GM12878 (cell line): ENCODE measurements around the gene DTX4. TPM values are rescaled to one million over a fixed set of nuclear protein-coding genes. Genes with fewer than 3 reads are reported as not detected.
A peak's percentile ranks its signal among the peaks of the same experiment; 100 is the strongest.

ENCODE experiments used
- ATAC-seq: fragments of 200-7000 bp; cut with Tn5 transposase; 3 replicates; pipeline ENCODE4 v1.9.1; 2020; ENCODE audit warnings: mild to moderate bottlenecking, moderate library complexity
- BruUV-seq: library from RNA; stranded (reverse); fragments of 400-500 nt; replicated peaks from 2 replicates; lab custom pipeline; 2021; lab: Mats Ljungman, UMichigan
- CTCF ChIA-PET: fragments of 300-600 bp; sonication (Branson Sonifier 250); formaldehyde crosslinking; extraction: SDS; loops from one replicate; lab custom pipeline; 2021; ENCODE audit warnings: inconsistent platforms; lab: Yijun Ruan, JAX
- POLR2A ChIA-PET: fragments of 350-600 bp; formaldehyde crosslinking; extraction: SDS; loops from one replicate; lab custom pipeline; 2021; ENCODE audit warnings: inconsistent platforms; lab: Charles Lee
- RAD21 ChIA-PET: fragments of 300-600 bp; sonication (Branson Sonifier 250); formaldehyde crosslinking; loops from one replicate; lab custom pipeline; 2023; ENCODE audit warnings: antibody characterized with exemption; ENCODE audit not compliant: unreplicated experiment; lab: Charles Lee
- SMC1A ChIA-PET: fragments of 300-600 bp; sonication (Branson Sonifier 250); formaldehyde crosslinking; loops from one replicate; lab custom pipeline; 2023; ENCODE audit not compliant: unreplicated experiment, uncharacterized antibody; lab: Charles Lee
- DNase-seq: peaks from one replicate; pipeline ENCODE4 v3.0.0-alpha.2; 2011; ENCODE audit warnings: low read depth, low spot score
- FAIRE-seq: peaks from 3 replicates; lab custom pipeline; 2011; peaks lifted over from hg19 to GRCh38; lab: Jason Lieb, UNC
- H2AFZ ChIP-seq: 2 replicates; pipeline ENCODE4 v1.6.0; 2011; ENCODE audit warnings: low read depth, low read length, control low read depth; ENCODE audit not compliant: control insufficient read depth
- H3K27ac ChIP-seq: 2 replicates; pipeline ENCODE4 v1.5.1; 2011; ENCODE audit warnings: control low read depth; ENCODE audit not compliant: control insufficient read depth, insufficient read depth
- H3K27me3 ChIP-seq, 2 experiments: replicated peaks in 1 of 2; 2 replicates each; pipeline versions ENCODE4 v1.6.0 to v1.6.1; 2011; ENCODE audit warnings: low read length in 1 of 2; ENCODE audit not compliant: control insufficient read depth in 2 of 2, insufficient read depth in 2 of 2
- H3K36me3 ChIP-seq, 2 experiments: 2 replicates each; pipeline ENCODE4 v1.5.1; 2011; ENCODE audit warnings: low read length in 1 of 2; ENCODE audit not compliant: control insufficient read depth in 2 of 2, insufficient read depth in 2 of 2
- H3K4me1 ChIP-seq: 2 replicates; pipeline ENCODE4 v1.6.1; 2011; ENCODE audit warnings: mild to moderate bottlenecking, low read length, moderate library complexity, mixed read lengths; ENCODE audit not compliant: control insufficient read depth, insufficient read depth
- H3K4me2 ChIP-seq: 2 replicates; pipeline ENCODE4 v1.6.0; 2011; ENCODE audit warnings: control low read depth; ENCODE audit not compliant: control insufficient read depth, insufficient read depth
- H3K4me3 ChIP-seq: fragments of 200-600 bp; sonication (generic); 2 replicates; pipeline ENCODE4 v1.5.1; 2016
- H3K79me2 ChIP-seq: 2 replicates; pipeline ENCODE4 v1.6.0; 2011; ENCODE audit warnings: low read length; ENCODE audit not compliant: control insufficient read depth, insufficient read depth
- H3K9ac ChIP-seq: 2 replicates; pipeline ENCODE4 v1.8.0; 2011; ENCODE audit warnings: low read length, control low read depth, mixed read lengths; ENCODE audit not compliant: control insufficient read depth, insufficient read depth
- H3K9me3 ChIP-seq: replicated peaks from 3 replicates; pipeline ENCODE4 v1.5.1; 2011; ENCODE audit warnings: mild to moderate bottlenecking, low read length; ENCODE audit not compliant: control insufficient read depth, insufficient read depth
- H4K20me1 ChIP-seq: 2 replicates; pipeline ENCODE4 v1.6.0; 2011; ENCODE audit not compliant: control insufficient read depth, insufficient read depth
- BHLHE40 ChIP-seq, 2 experiments: fragments of 450-650 bp in 1 of 2; IDR thresholded peaks; 2 replicates each; pipeline ENCODE4 v1.6.1; 2011 to 2017; ENCODE audit warnings: low read depth in 2 of 2, borderline replicate concordance in 1 of 2, improper control_type of control experiment in 1 of 2, low read length in 1 of 2, mild to moderate bottlenecking in 1 of 2
- EP300 ChIP-seq, 2 experiments: fragments of 150-350 bp in 1 of 2; IDR thresholded peaks; 2 replicates each; pipeline ENCODE4 v1.6.1; 2011 to 2012; ENCODE audit warnings: low read depth in 2 of 2, low read length in 2 of 2, borderline replicate concordance in 1 of 2, improper control_type of control experiment in 1 of 2, inconsistent platforms in 1 of 2; ENCODE audit not compliant: control insufficient read depth in 1 of 2
- FOXK2 ChIP-seq: fragments of 450-650 bp; IDR thresholded peaks from 2 replicates; pipeline ENCODE4 v1.6.1; 2017; ENCODE audit warnings: mild to moderate bottlenecking, moderate library complexity
- HDAC2 ChIP-seq: fragments of 200-600 bp; sonication (generic); IDR thresholded peaks from 2 replicates; pipeline ENCODE4 v1.6.1; 2017
- MLLT1 ChIP-seq: fragments of 450-650 bp; IDR thresholded peaks from 2 replicates; pipeline ENCODE4 v1.6.1; 2016; ENCODE audit warnings: mild to moderate bottlenecking
- MTA3 ChIP-seq: IDR thresholded peaks from 2 replicates; pipeline ENCODE4 v1.6.1; 2012; ENCODE audit warnings: low read length, inconsistent platforms, borderline replicate concordance
- MYC ChIP-seq: IDR thresholded peaks from 2 replicates; pipeline ENCODE4 v1.6.1; 2011; ENCODE audit warnings: mild to moderate bottlenecking, low read length, moderate library complexity, inconsistent platforms; ENCODE audit not compliant: insufficient read depth, insufficient replicate concordance, insufficient read length, severe bottlenecking
- NBN ChIP-seq: fragments of 450-650 bp; IDR thresholded peaks from 2 replicates; pipeline ENCODE4 v1.6.1; 2016
- NFXL1 ChIP-seq: fragments of 450-650 bp; IDR thresholded peaks from 2 replicates; pipeline ENCODE4 v1.6.1; 2017; ENCODE audit warnings: antibody characterized with exemption, mild to moderate bottlenecking, borderline replicate concordance
- NRF1 ChIP-seq: conservative IDR thresholded peaks from 2 replicates; pipeline ENCODE4 v1.6.1; 2011; ENCODE audit warnings: mild to moderate bottlenecking, low read depth, low read length, improper control_type of control experiment
- PAX8 ChIP-seq: fragments of 450-650 bp; IDR thresholded peaks from 2 replicates; pipeline ENCODE4 v1.6.1; 2017; ENCODE audit warnings: mild to moderate bottlenecking, moderate library complexity
- RCOR1 ChIP-seq: conservative IDR thresholded peaks from 2 replicates; pipeline ENCODE4 v1.6.1; 2012; ENCODE audit warnings: low read depth, low read length, improper control_type of control experiment
- RELB ChIP-seq: fragments of 450-650 bp; IDR thresholded peaks from 2 replicates; pipeline ENCODE4 v1.6.1; 2017; ENCODE audit warnings: low read depth, mild to moderate bottlenecking, moderate library complexity
- SIX5 ChIP-seq: IDR thresholded peaks from 2 replicates; pipeline ENCODE4 v1.6.1; 2011; ENCODE audit warnings: mild to moderate bottlenecking, low read depth, low read length, moderate library complexity; ENCODE audit not compliant: severe bottlenecking
- SPI1 ChIP-seq: IDR thresholded peaks from 2 replicates; pipeline ENCODE4 v1.6.1; 2011; ENCODE audit warnings: low read depth, mild to moderate bottlenecking, low read length, moderate library complexity, borderline replicate concordance; ENCODE audit not compliant: insufficient read depth
- TCF3 ChIP-seq: IDR thresholded peaks from 2 replicates; pipeline ENCODE4 v1.6.1; 2012; ENCODE audit warnings: low read depth, mild to moderate bottlenecking, low read length, borderline replicate concordance; ENCODE audit not compliant: insufficient read depth
- ZNF592 ChIP-seq: fragments of 450-650 bp; IDR thresholded peaks from 2 replicates; pipeline ENCODE4 v1.6.1; 2017; ENCODE audit warnings: mild to moderate bottlenecking, moderate library complexity
- WGBS: methylation state at CpG from one replicate; pipeline ENCODE4 v1.1.6; 2016; ENCODE audit warnings: low lambda C conversion rate; ENCODE audit not compliant: insufficient replicate concordance, insufficient coverage; ENCODE audit errors: missing lambda C conversion rate; 5-methylcytosine and 5-hydroxymethylcytosine counted together
- in situ Hi-C: fragments of 300-500 bp; cut with MboI; formaldehyde crosslinking; loops from 9 replicates; pipeline ENCODE4 v1.14.3; 2018; ENCODE audit warnings: mixed read lengths
- intact Hi-C: fragments of 100-400 bp; cut with micrococcal nuclease; formaldehyde crosslinking; loops from one replicate; pipeline ENCODE4 v1.14.2; 2022; ENCODE audit not compliant: unreplicated experiment
- polyA plus RNA-seq, 11 experiments: library from polyadenylated mRNA; depleted of rRNA in 4 of 11; unstranded in 6 of 11; stranded (reverse) in 5 of 11; fragments of >200 nt; fragmentation: Nextera tagmentation in 4 of 11; fragmentation: Illumina TruSeq in 1 of 11; extraction: Ambion mirVana in 4 of 11; extraction: Trizol in 1 of 11; gene quantifications; 1 replicate in 1 of 11; 2 replicates in 10 of 11; pipeline versions ENCODE4 v1.2.1 to v1.2.3, GENCODE V29; 2011 to 2016; ENCODE audit warnings: inconsistent platforms in 2 of 11, missing spikeins in 2 of 11, low read depth in 1 of 11
- total RNA-seq, 4 experiments: library from RNA; depleted of rRNA in 3 of 4; stranded (reverse); fragments of >200 nt in 3 of 4; fragmentation: Illumina TruSeq in 1 of 4; extraction: Trizol in 1 of 4; gene quantifications; 2 replicates each; pipeline versions ENCODE4 v1.2.1 to v1.2.3, GENCODE V29; 2013 to 2021

DTX4 gene
- total and polyA plus RNA-seq, 10 of the 15 experiments (the other 5 are each of a cell fraction or from before 2014, with no cell fraction given) = 3.8 to 25.8 (median 10.5) TPM

DNA sequence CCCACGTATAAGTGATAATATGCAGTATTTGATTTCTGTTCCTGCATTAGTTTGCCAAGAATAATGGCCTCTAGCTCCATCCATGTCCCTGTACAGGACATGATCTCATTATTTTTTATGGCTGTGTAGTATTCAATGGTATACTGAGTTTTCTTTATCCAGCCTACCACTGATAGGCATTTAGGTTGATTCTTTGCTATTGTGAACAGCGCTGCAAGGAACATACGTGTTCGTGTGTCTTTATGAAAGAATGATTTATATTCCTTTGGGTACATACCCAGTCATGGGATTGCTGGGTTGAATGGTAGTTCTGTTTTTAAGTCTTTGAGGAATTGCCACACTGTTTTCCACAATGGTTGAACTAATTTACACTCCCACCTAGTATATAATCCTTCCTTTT, 30.7 kb upstream of the DTX4 start:
- ChIA-PET SMC1A (interaction anchor here (0.8 to 4.0 kb wide), 10 partner anchors 11 to 126 kb away, joined by 3 to 27 read pairs (median 8); no protein-coding TSS in a partner anchor), POLR2A (interaction anchor here (0.8 to 1.8 kb wide), 2 partner anchors 34 to 494 kb away, joined by 3 to 7 read pairs; partner anchors contain the start of gene FAM111B), CTCF (interaction anchor here (1.0 to 12.0 kb wide), 8 partner anchors 11 to 228 kb away, joined by 3 to 250 read pairs (median 9); partner anchors contain the start of gene FAM111B), RAD21 (interaction anchor here (1.4 to 3.9 kb wide), 6 partner anchors 10 to 83 kb away, joined by 3 to 56 read pairs (median 6); partner anchors contain the start of gene FAM111B)
- 0 out of 4 replicates have a peak, but pooled peaks cover 0 to 3% of the 10 kb centered on the region in 2 experiments for H3K36me3 ChIP-seq
- no peak overlapping the region for H3K9ac ChIP-seq
- BruUV-seq = no TSS peak
- FAIRE-seq (no peak), DNase-seq (no peak), ATAC-seq (no peak)
- H4K20me1 ChIP-seq = no peaks in the 10 kb centered on the region
- 0 out of 2 replicates have a peak overlapping the region, but pooled peaks have one; percentile 18 for H3K4me2 ChIP-seq
- H3K4me3 ChIP-seq = no peak overlapping the region
- 0 out of 2 replicates have a peak, but pooled peaks cover 7% of the 10 kb centered on the region for H3K4me1 ChIP-seq
- no peaks in the 10 kb centered on the region for H3K27me3 ChIP-seq
- in situ Hi-C loops = loop anchor here (5.0 kb wide), 2 partner anchors 34 to 89 kb away; partner anchors contain the start of gene FAM111B
- 100% methylated on average over 4 of the region's 4 CpGs for WGBS
- intact Hi-C loops = no loop called here
- peaks cover 33% of the 10 kb centered on the region for H3K79me2 ChIP-seq
- no peaks in the 10 kb centered on the region for H3K9me3 ChIP-seq
- H3K27ac ChIP-seq = no peak overlapping the region
- no peak overlapping the region for H2AFZ ChIP-seq
- no peak for TF ChIP-seq RCOR1
- TF ChIP-seq NRF1 = no peak
- no peak for TF ChIP-seq SIX5
- TF ChIP-seq SPI1 = no peak
- no peak for TF ChIP-seq MTA3
- TF ChIP-seq EP300 (IDR thresholded peaks at IDR 0.05; ENCODE audit: borderline replicate concordance in 1 of 2, control insufficient read depth in 1 of 2, low read depth in 2 of 2, low read length in 2 of 2) = no peak
- TF ChIP-seq PAX8 = no peak
- TF ChIP-seq MLLT1 = no peak
- no peak for TF ChIP-seq HDAC2
- TF ChIP-seq TCF3 = no peak
- no peak for TF ChIP-seq NBN
- TF ChIP-seq FOXK2 = no peak
- no peak for TF ChIP-seq NFXL1
- no peak for TF ChIP-seq MYC
- TF ChIP-seq RELB = no peak
- TF ChIP-seq ZNF592 = no peak
- TF ChIP-seq BHLHE40 (IDR thresholded peaks at IDR 0.05; ENCODE audit: borderline replicate concordance in 1 of 2, low read depth in 2 of 2, low read length in 1 of 2) = no peak
